GM23338 (cell line): ENCODE data around the gene CACNA1A. TPM values are rescaled to one million over a fixed set of nuclear protein-coding genes. Genes with fewer than 3 reads are reported as not detected.

Experiments used
- ATAC-seq: fragments of 200-7000 bp; cut with Tn5 transposase; 3 replicates; pipeline ENCODE4 v1.9.1; 2020
- DNase-seq: peaks from one replicate; pipeline ENCODE4 v3.0.0-alpha.2; 2015; ENCODE audit warnings: low spot score
- H2AFZ ChIP-seq: fragments of 200-600 bp; sonication (generic); 2 replicates; pipeline ENCODE4 v1.8.0; 2016; ENCODE audit warnings: antibody characterized with exemption, mild to moderate bottlenecking, moderate library complexity
- H3F3A ChIP-seq: fragments of 200-600 bp; sonication (generic); replicated peaks from 2 replicates; pipeline ENCODE4 v1.8.0; 2017; ENCODE audit warnings: antibody characterized with exemption, mixed run types, low read depth
- H3K27ac ChIP-seq: fragments of 200-600 bp; sonication (generic); 2 replicates; pipeline ENCODE4 v1.6.1; 2016; ENCODE audit warnings: low read depth
- H3K27me3 ChIP-seq: fragments of 200-600 bp; sonication (generic); 2 replicates; pipeline ENCODE4 v1.8.0; 2016; ENCODE audit warnings: mild to moderate bottlenecking, mixed run types, moderate library complexity; ENCODE audit not compliant: insufficient read depth
- H3K36me3 ChIP-seq: fragments of 200-600 bp; sonication (generic); 2 replicates; pipeline ENCODE4 v1.8.0; 2016; ENCODE audit warnings: mild to moderate bottlenecking; ENCODE audit not compliant: insufficient read depth
- H3K4me1 ChIP-seq: fragments of 200-600 bp; sonication (generic); 2 replicates; pipeline ENCODE4 v1.8.0; 2016; ENCODE audit warnings: mild to moderate bottlenecking, moderate library complexity; ENCODE audit not compliant: insufficient read depth
- H3K4me2 ChIP-seq: fragments of 200-600 bp; sonication (generic); 2 replicates; pipeline ENCODE4 v1.7.1; 2017; ENCODE audit warnings: mixed run types
- H3K4me3 ChIP-seq: fragments of 200-600 bp; sonication (generic); 2 replicates; pipeline ENCODE4 v1.6.1; 2016; ENCODE audit warnings: mixed run types
- H3K79me2 ChIP-seq: fragments of 200-600 bp; sonication (generic); replicated peaks from 2 replicates; pipeline ENCODE4 v1.8.0; 2017; ENCODE audit warnings: mild to moderate bottlenecking; ENCODE audit not compliant: insufficient read depth
- H3K9me2 ChIP-seq: fragments of 200-600 bp; sonication (generic); 2 replicates; pipeline ENCODE4 v1.8.0; 2017; ENCODE audit not compliant: insufficient read depth
- H4K20me1 ChIP-seq: fragments of 200-600 bp; sonication (generic); replicated peaks from 2 replicates; pipeline ENCODE4 v1.8.0; 2017; ENCODE audit warnings: mild to moderate bottlenecking; ENCODE audit not compliant: insufficient read depth
- H3K27ac Mint-ChIP-seq: 2 replicates; pipeline ENCODE4 v1.8.0; 2020; ENCODE audit warnings: inconsistent platforms, mild to moderate bottlenecking, moderate library complexity, mixed read lengths
- H3K27me3 Mint-ChIP-seq: 3 replicates; pipeline ENCODE4 v1.8.0; 2022; ENCODE audit warnings: low read depth, mild to moderate bottlenecking, moderate library complexity, mixed read lengths, inconsistent platforms; ENCODE audit not compliant: insufficient read depth, poor library complexity
- H3K36me3 Mint-ChIP-seq: 3 replicates; pipeline ENCODE4 v1.8.0; 2021; ENCODE audit warnings: low read depth, mild to moderate bottlenecking, inconsistent platforms, moderate library complexity, mixed read lengths
- H3K4me1 Mint-ChIP-seq: 3 replicates; pipeline ENCODE4 v1.8.0; 2020; ENCODE audit warnings: mild to moderate bottlenecking, inconsistent platforms, mixed read lengths
- H3K4me3 Mint-ChIP-seq: 3 replicates; pipeline ENCODE4 v1.8.0; 2021; ENCODE audit warnings: moderate library complexity, mild to moderate bottlenecking, inconsistent platforms, mixed read lengths
- H3K9me3 Mint-ChIP-seq: 3 replicates; pipeline ENCODE4 v1.8.0; 2020; ENCODE audit warnings: moderate library complexity, mild to moderate bottlenecking, inconsistent platforms, mixed read lengths
- CREB1 ChIP-seq: fragments of 250-450 bp; sonication (Bioruptor Pico); IDR thresholded peaks from 2 replicates; pipeline ENCODE4 v1.5.0; 2020; ENCODE audit warnings: low read depth, mild to moderate bottlenecking, moderate library complexity
- CTCF ChIP-seq, 2 experiments: fragments of 200-600 bp in 1 of 2; sonication (generic) in 1 of 2; conservative IDR thresholded peaks; 2 replicates each; pipeline versions ENCODE4 v1.5.1 to v1.6.1; 2016 to 2017; ENCODE audit warnings: antibody characterized with exemption in 2 of 2, low read depth in 2 of 2, mild to moderate bottlenecking in 2 of 2, moderate library complexity in 1 of 2
- ETS1 ChIP-seq: IDR thresholded peaks from 2 replicates; pipeline ENCODE4 v1.6.1; 2016; ENCODE audit warnings: antibody characterized with exemption
- EZH2 ChIP-seq: fragments of 200-600 bp; sonication (generic); IDR thresholded peaks from one replicate; pipeline ENCODE4 v1.8.0; 2017; ENCODE audit warnings: antibody characterized with exemption, mild to moderate bottlenecking, low read depth; ENCODE audit not compliant: unreplicated experiment
- EZH2phosphoT487 ChIP-seq: fragments of 200-600 bp; sonication (generic); IDR thresholded peaks from one replicate; pipeline ENCODE4 v1.8.1; 2018; ENCODE audit warnings: antibody characterized with exemption; ENCODE audit not compliant: unreplicated experiment
- JUNB ChIP-seq: IDR thresholded peaks from one replicate; pipeline ENCODE4 v1.6.1; 2016; ENCODE audit warnings: antibody characterized with exemption; ENCODE audit not compliant: unreplicated experiment
- NANOG ChIP-seq: IDR thresholded peaks from 2 replicates; pipeline ENCODE4 v1.6.1; 2016; ENCODE audit warnings: antibody characterized with exemption, borderline replicate concordance
- POLR2AphosphoS5 ChIP-seq: IDR thresholded peaks from 2 replicates; pipeline ENCODE4 v1.6.1; 2016; ENCODE audit warnings: antibody characterized with exemption, low read depth
- STAT1 ChIP-seq: IDR thresholded peaks from one replicate; pipeline ENCODE4 v1.6.1; 2016; ENCODE audit warnings: antibody characterized with exemption; ENCODE audit not compliant: unreplicated experiment
- ZNF114 ChIP-seq: fragments of 250-450 bp; sonication (Bioruptor Pico); IDR thresholded peaks from 2 replicates; pipeline ENCODE4 v1.5.0; 2020; ENCODE audit warnings: mild to moderate bottlenecking, moderate library complexity
- polyA plus RNA-seq: library from polyadenylated mRNA; unstranded; fragments of >200 nt; fragmentation: Nextera tagmentation; extraction: Ambion mirVana; gene quantifications from 2 replicates; pipeline ENCODE4 v1.2.1, GENCODE V29; 2016
- total RNA-seq: library from RNA; depleted of rRNA; stranded (reverse); fragments of >200 nt; shearing (Covaris generic); gene quantifications from 2 replicates; pipeline ENCODE4 v1.2.3, GENCODE V29; 2014

The CACNA1A gene
- total and polyA plus RNA-seq, 2 experiments from 2014 or later: 7.4 to 20.3 TPM

DNA sequence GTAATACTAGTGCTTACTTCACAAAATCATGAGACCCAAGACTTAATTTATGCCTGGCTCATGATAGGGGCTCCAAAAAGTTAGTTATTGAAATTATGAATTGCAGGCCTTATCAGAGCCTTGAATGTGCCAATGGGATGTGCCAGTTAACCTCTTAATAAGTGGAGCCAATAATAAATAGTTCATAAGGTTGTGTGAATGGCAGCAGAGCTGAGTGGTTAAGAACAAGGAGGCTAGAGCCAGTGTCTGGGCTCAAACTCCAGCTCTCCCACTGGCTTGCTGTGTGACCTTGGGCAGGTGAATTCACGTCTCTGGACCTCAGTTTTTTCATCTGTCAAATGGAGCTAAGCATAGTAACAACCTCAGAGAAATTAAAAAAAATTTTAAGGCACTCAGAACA, 222.4 kb downstream of the CACNA1A start:
- H3K4me1 Mint-ChIP-seq: peaks cover 5% of the 10 kb centered on the region; the same call in 2 of the 3 replicates
- DNase-seq: no peak
- no peak overlapping the region for H3K27ac Mint-ChIP-seq
- no peaks in the 10 kb centered on the region for H3K36me3 ChIP-seq
- no peaks in the 10 kb centered on the region; the same call in 1 of the 2 replicates for H3K4me1 ChIP-seq
- H4K20me1 ChIP-seq: no peaks in the 10 kb centered on the region
- no peaks in the 10 kb centered on the region for H3K27me3 ChIP-seq
- no peaks in the 10 kb centered on the region; the same call in 2 of the 3 replicates for H3K9me3 Mint-ChIP-seq
- H3K4me2 ChIP-seq: no peak overlapping the region
- no peaks in the 10 kb centered on the region for H3K9me2 ChIP-seq
- H3K27ac ChIP-seq: no peak overlapping the region
- H3K4me3 Mint-ChIP-seq: no peak overlapping the region
- H3K27me3 Mint-ChIP-seq: peaks cover 4% of the 10 kb centered on the region
- H3F3A ChIP-seq: no peaks in the 10 kb centered on the region
- 0 out of 3 replicates have a peak, but pooled peaks cover 2% of the 10 kb centered on the region for H3K36me3 Mint-ChIP-seq
- no peaks in the 10 kb centered on the region for H3K79me2 ChIP-seq
- H2AFZ ChIP-seq: no peak overlapping the region
- no peak for ATAC-seq
- TF ChIP-seq EZH2 (no peak), CREB1 (CRISPR knock-in tag) (no peak), ETS1 (no peak), EZH2phosphoT487 (no peak), POLR2AphosphoS5 (no peak), CTCF (conservative IDR thresholded peaks at IDR 0.05; ENCODE audit: low read depth in 2 of 2) (no peak), JUNB (no peak), NANOG (no peak), ZNF114 (CRISPR knock-in tag) (no peak)
- no peak overlapping the region for H3K4me3 ChIP-seq

- H3K36me3 ChIP-seq: no peaks in the 10 kb centered on the region
- Mint-ChIP-seq H3K9me3 (peaks cover 3% of the 10 kb centered on the region; the same call in 2 of the 3 replicates), H3K4me3 (no peak overlapping the region), H3K27me3 (peaks cover 4% of the 10 kb centered on the region), H3K27ac (no peak overlapping the region), H3K4me1 (peaks cover 5% of the 10 kb centered on the region; the same call in 2 of the 3 replicates), H3K36me3 (0 out of 3 replicates have a peak, but pooled peaks cover 2% of the 10 kb centered on the region)
- no peaks in the 10 kb centered on the region; the same call in 1 of the 2 replicates for H3K4me1 ChIP-seq
- H3K79me2 ChIP-seq: no peaks in the 10 kb centered on the region
- no peaks in the 10 kb centered on the region for H3K9me2 ChIP-seq
- no peak overlapping the region for H3K4me2 ChIP-seq
- no peak overlapping the region for H2AFZ ChIP-seq
- no peak overlapping the region for H3K27ac ChIP-seq
- H3K27me3 ChIP-seq: no peaks in the 10 kb centered on the region
- DNase-seq: no peak
- H4K20me1 ChIP-seq: peaks cover 6% of the 10 kb centered on the region; the same call in 1 of the 2 replicates
- no peak overlapping the region for H3K4me3 ChIP-seq
- no peak for ATAC-seq
- H3F3A ChIP-seq: no peaks in the 10 kb centered on the region
- TF ChIP-seq EZH2: no peak
- TF ChIP-seq CTCF (conservative IDR thresholded peaks at IDR 0.05; ENCODE audit: low read depth in 2 of 2): no peak
- TF ChIP-seq STAT1: no peak
- no peak for TF ChIP-seq JUNB
Measured at GRCh38 chr19:13282486-13283065, 223.7 kb downstream of the CACNA1A start.
